Measurements from ENCODE around the gene GALNT8.

- TF ChIP-seq, protein P1, sequence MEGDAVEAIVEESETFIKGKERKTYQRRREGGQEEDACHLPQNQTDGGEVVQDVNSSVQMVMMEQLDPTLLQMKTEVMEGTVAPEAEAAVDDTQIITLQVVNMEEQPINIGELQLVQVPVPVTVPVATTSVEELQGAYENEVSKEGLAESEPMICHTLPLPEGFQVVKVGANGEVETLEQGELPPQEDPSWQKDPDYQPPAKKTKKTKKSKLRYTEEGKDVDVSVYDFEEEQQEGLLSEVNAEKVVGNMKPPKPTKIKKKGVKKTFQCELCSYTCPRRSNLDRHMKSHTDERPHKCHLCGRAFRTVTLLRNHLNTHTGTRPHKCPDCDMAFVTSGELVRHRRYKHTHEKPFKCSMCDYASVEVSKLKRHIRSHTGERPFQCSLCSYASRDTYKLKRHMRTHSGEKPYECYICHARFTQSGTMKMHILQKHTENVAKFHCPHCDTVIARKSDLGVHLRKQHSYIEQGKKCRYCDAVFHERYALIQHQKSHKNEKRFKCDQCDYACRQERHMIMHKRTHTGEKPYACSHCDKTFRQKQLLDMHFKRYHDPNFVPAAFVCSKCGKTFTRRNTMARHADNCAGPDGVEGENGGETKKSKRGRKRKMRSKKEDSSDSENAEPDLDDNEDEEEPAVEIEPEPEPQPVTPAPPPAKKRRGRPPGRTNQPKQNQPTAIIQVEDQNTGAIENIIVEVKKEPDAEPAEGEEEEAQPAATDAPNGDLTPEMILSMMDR (conservative IDR thresholded peaks at IDR 0.05; ENCODE audit: low read depth, low read length) = no peak
- TF ChIP-seq EZH2 (IDR thresholded peaks at IDR 0.05; ENCODE audit: borderline replicate concordance, low read depth, low read length, poor library complexity, severe bottlenecking) = no peak
Measured at GRCh38 chr12:4743046-4743445, 22.8 kb downstream of the GALNT8 start.

Data from A673 (cell line).